Prostate gland (tissue), 2 donors: Measurements from ENCODE around the gene EPX. TPM values are rescaled to one million over a fixed set of nuclear protein-coding genes. Genes with fewer than 3 reads are reported as not detected.

Experiments
- DNase-seq: peaks from one replicate; pipeline ENCODE4 v3.0.0-alpha.2; 2019; ENCODE audit warnings: low spot score
- H3K27ac ChIP-seq, 2 donors: fragments of 200-600 bp; sonication (generic); 2 replicates each; pipeline ENCODE4 v1.5.1; 2017 to 2019
- H3K27me3 ChIP-seq: fragments of 200-600 bp; sonication (generic); replicated peaks from 2 replicates; pipeline ENCODE4 v1.5.1; 2019; ENCODE audit not compliant: insufficient read depth
- H3K36me3 ChIP-seq, 2 donors: fragments of 200-600 bp; sonication (generic); 1 replicate in 1 of 2; 2 replicates in 1 of 2; pipeline versions ENCODE4 v1.5.1 to v1.8.1; 2017 to 2019
- H3K4me1 ChIP-seq: fragments of 200-600 bp; sonication (generic); replicated peaks from 2 replicates; pipeline ENCODE4 v1.5.1; 2019
- H3K4me3 ChIP-seq, 2 donors: fragments of 200-600 bp; sonication (generic); 2 replicates each; pipeline ENCODE4 v1.5.1; 2017 to 2019
- H3K9me3 ChIP-seq: fragments of 200-600 bp; sonication (generic); 2 replicates; pipeline ENCODE4 v1.5.1; 2017
- POLR2A ChIP-seq: fragments of 450-650 bp; IDR thresholded peaks from one replicate; pipeline ENCODE4 v1.6.1; 2016; ENCODE audit warnings: antibody characterized with exemption, mild to moderate bottlenecking
- POLR2AphosphoS5 ChIP-seq: sonication (generic); formaldehyde crosslinking; IDR thresholded peaks from one replicate; pipeline ENCODE4 v1.6.1; 2017; ENCODE audit warnings: antibody characterized with exemption
- WGBS: methylation state at CpG from one replicate; pipeline ENCODE4 v1.1.5; 2018; 5-methylcytosine and 5-hydroxymethylcytosine counted together
- intact Hi-C: fragments of 100-400 bp; cut with DNase I; formaldehyde crosslinking; loops from one replicate; pipeline ENCODE4 v1.14.2; 2022
- total RNA-seq, 2 donors: library from RNA; depleted of rRNA; stranded (reverse); fragments of >200 nt; gene quantifications; one replicate each; pipeline ENCODE4 v1.1.0, GENCODE V29; 2016
- TF ChIP-seq, protein P1 (sequence below), 4 experiments: fragments of 200-600 bp in 2 of 4; fragments of 450-650 bp in 2 of 4; sonication (generic) in 2 of 4; IDR thresholded peaks; 1 replicate in 3 of 4; 2 replicates in 1 of 4; pipeline ENCODE4 v1.5.1; 2016 to 2019; ENCODE audit warnings: antibody characterized with exemption in 4 of 4, mild to moderate bottlenecking in 2 of 4, moderate library complexity in 2 of 4

Gene EPX
- total RNA-seq, 2 donors from 2014 or later: not detected

DNA sequence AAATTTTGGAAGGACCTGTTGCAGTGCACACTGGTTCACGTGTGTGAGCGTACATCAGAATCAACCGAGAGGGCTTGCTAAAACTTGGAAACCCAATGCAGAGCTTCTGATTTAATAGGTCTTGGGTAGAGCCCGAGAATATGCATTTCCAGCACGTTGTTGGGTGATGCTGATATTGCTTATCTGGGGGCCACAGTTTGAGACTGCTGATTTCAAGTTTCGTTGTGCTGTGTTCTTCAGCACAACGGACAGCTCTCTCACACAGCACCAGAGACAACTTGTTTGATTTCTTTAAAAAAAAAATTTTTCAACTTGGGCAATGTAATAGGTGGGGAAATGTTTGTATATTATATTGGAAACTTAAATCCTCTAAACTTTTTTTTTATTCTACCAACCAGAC lies 16.3 kb upstream of the EPX start:
- H3K27me3 ChIP-seq: no peaks in the 10 kb centered on the region
- 34% methylated on average over 7 of the region's 7 CpGs for WGBS
- no peaks in the 10 kb centered on the region for H3K36me3 ChIP-seq
- TF ChIP-seq, protein P1, sequence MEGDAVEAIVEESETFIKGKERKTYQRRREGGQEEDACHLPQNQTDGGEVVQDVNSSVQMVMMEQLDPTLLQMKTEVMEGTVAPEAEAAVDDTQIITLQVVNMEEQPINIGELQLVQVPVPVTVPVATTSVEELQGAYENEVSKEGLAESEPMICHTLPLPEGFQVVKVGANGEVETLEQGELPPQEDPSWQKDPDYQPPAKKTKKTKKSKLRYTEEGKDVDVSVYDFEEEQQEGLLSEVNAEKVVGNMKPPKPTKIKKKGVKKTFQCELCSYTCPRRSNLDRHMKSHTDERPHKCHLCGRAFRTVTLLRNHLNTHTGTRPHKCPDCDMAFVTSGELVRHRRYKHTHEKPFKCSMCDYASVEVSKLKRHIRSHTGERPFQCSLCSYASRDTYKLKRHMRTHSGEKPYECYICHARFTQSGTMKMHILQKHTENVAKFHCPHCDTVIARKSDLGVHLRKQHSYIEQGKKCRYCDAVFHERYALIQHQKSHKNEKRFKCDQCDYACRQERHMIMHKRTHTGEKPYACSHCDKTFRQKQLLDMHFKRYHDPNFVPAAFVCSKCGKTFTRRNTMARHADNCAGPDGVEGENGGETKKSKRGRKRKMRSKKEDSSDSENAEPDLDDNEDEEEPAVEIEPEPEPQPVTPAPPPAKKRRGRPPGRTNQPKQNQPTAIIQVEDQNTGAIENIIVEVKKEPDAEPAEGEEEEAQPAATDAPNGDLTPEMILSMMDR (IDR thresholded peaks at IDR 0.05): no peak
- TF ChIP-seq POLR2A: no peak
- TF ChIP-seq POLR2AphosphoS5: no peak
- H3K9me3 ChIP-seq: no peaks in the 10 kb centered on the region
- no peak for DNase-seq
- no peak overlapping the region for H3K27ac ChIP-seq
- intact Hi-C loops: no loop called here
- no peaks in the 10 kb centered on the region for H3K4me1 ChIP-seq
- H3K4me3 ChIP-seq: no peak overlapping the region

DNA sequence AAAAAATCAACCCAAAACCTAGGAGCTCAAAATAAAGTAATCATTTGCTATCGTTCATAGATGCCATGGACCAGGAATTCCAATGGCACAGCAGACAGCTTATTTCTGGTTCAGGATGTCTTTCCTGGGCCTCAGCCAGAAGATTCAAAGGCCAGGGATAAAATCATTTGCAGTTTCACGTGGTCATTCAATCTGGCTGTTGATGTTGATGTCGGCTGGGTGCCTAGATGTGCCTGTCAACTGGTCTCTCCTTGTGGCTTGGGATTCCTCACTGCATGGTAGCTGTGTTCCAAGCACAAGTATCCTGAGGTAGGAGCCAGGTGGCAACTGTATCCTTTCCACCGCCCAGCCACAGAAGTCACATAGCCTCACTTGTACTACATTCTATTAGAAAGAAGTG lies 10.7 kb upstream of the EPX start:
- DNase-seq: no peak
- Histone ChIP-seq H3K4me3 (no peak overlapping the region), H3K9me3 (no peaks in the 10 kb centered on the region), H3K27ac (no peak overlapping the region), H3K27me3 (no peaks in the 10 kb centered on the region), H3K36me3 (no peaks in the 10 kb centered on the region), H3K4me1 (no peaks in the 10 kb centered on the region)
- intact Hi-C loops: no loop called here
- WGBS: 65% methylated on average over 4 of the region's 4 CpGs
- no peak for TF ChIP-seq POLR2A

DNA sequence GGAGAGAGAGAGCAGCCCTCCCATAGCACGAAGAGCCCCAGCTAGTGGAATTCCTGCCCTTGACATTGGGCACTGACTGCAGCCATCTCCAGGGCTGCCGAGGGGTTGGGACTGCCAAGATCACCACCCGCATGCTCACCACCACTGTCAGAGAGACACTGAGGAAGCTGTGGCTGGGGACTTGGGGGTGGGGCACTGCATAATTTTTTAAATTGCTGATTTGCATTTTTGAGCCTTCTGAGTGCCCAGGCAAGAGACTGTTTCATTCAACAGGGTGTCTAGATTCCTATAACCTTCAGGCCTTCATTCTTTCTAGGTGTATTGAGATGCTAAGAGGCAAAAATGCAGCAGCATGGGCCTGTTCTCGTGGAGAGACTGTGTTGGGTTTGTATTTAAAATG lies 9.0 kb upstream of the EPX start:
- no peak overlapping the region for H3K27ac ChIP-seq
- H3K9me3 ChIP-seq: no peaks in the 10 kb centered on the region
- intact Hi-C loops: no loop called here
- no peaks in the 10 kb centered on the region for H3K36me3 ChIP-seq
- no peak for DNase-seq
- no peaks in the 10 kb centered on the region for H3K4me1 ChIP-seq
- 85% methylated on average over 4 of the region's 4 CpGs for WGBS
- H3K27me3 ChIP-seq: no peaks in the 10 kb centered on the region
- no peak for TF ChIP-seq POLR2A
- TF ChIP-seq, protein P1 (IDR thresholded peaks at IDR 0.05): no peak
- no peak for TF ChIP-seq POLR2AphosphoS5
- no peak overlapping the region for H3K4me3 ChIP-seq

DNA sequence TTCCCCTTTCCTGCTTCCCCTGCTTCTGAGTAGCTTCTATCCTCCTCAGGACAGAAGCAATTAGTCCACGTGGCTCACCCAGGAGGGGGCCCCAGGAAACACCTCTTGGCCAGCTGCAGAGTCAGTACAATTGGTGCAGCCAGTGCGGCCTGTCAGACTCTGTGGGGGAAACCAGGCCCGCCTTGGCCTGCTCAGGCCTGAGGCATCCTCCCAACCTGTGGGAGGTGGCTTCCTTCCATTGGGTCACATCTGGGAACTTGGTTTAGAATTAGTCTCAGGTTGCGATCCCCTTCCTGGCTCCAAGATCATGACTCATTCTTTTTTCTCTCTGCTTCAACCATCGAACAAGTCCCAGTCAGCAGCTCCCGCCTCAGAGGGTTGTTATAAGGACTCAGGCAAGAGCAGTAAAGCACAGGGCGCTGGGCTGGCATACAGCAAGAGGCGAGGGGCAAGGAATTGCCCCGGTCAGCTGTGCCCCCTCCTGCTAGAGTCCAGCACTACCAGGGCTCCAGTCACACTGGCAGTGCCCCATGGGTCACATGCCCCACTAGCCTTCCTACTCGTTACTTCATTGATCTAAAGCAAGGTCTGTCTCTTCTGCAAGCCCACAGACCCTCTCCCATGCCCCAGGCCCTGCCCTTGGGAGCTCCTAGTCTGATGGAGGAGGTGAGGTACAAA lies 8.1 kb upstream of the EPX start:
- intact Hi-C loops: no loop called here
- no peaks in the 10 kb centered on the region for H3K36me3 ChIP-seq
- no peak overlapping the region for H3K4me3 ChIP-seq
- no peak for DNase-seq
- no peak overlapping the region for H3K27ac ChIP-seq
- no peaks in the 10 kb centered on the region for H3K27me3 ChIP-seq
- 46% methylated on average over 10 of the region's 10 CpGs for WGBS
- H3K9me3 ChIP-seq: no peaks in the 10 kb centered on the region
- TF ChIP-seq POLR2AphosphoS5: no peak
- no peak for TF ChIP-seq POLR2A
- TF ChIP-seq, protein P1 (IDR thresholded peaks at IDR 0.05): no peak
- H3K4me1 ChIP-seq: no peaks in the 10 kb centered on the region

DNA sequence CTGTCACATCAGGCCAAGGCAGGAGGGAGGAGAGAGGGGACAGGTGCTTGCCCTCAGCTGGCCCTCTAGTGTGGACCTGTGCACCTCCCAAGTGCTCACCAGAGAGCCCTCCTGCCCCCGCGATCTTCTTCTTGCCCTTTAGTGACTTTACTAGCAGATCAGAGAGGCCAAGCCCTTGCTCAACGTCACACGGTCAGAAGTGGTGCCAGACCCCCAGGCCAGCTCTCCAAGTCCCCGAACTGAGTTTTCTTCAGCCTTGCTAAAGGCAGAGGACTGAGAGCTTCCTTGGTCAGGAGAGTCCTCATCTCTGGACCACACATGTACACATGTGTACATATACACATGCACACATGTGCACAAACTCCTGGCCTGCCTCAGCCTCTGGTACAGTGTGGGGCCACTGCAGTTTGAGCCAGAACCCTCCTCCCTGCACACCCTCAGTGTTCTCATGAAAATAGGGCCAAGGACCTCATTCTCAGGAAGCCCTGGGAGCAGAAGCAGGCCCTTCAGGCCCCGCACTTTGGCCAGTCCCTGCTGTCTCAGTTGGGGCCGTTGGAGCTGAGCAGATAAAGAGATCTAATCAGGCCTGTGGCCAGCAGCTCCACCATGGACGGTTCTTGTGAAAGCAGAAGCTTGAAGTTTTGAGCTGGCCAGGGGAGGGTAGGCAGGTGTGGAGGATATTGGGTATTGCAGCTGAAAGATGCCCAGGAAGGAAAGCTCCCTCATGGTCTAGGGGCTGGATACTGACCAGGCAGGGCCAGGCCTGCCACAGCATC lies 7.4 kb upstream of the EPX start:
- Histone ChIP-seq H3K9me3 (no peaks in the 10 kb centered on the region), H3K36me3 (no peaks in the 10 kb centered on the region), H3K27me3 (peaks cover 2% of the 10 kb centered on the region), H3K4me1 (no peaks in the 10 kb centered on the region), H3K27ac (no peak overlapping the region), H3K4me3 (no peak overlapping the region)
- intact Hi-C loops: no loop called here
- TF ChIP-seq, protein P1 (IDR thresholded peaks at IDR 0.05): no peak
- TF ChIP-seq POLR2AphosphoS5: no peak
- no peak for TF ChIP-seq POLR2A
- DNase-seq: no peak
- WGBS: 80% methylated on average over 8 of the region's 8 CpGs
